ENCODE measurements around the gene MYH14. TPM values are rescaled to one million over a fixed set of nuclear protein-coding genes. Genes with fewer than 3 reads are reported as not detected.
A peak's percentile ranks its signal among the peaks of the same experiment; 100 is the strongest.

MYH14 gene
- polyA plus RNA-seq, 3 donors: not detected

GRCh38 chr19:50242581-50242980, 39.2 kb downstream of the MYH14 start:
- Histone ChIP-seq H3K9me3 (replicated peaks in 1 of 2; ENCODE audit: control insufficient read depth in 1 of 2, insufficient read depth in 1 of 2, low read length in 2 of 2) (no peaks in the 10 kb centered on the region), H3K4me1 (ENCODE audit: control insufficient read depth in 1 of 2, insufficient read depth in 2 of 2, low read length in 2 of 2) (no peaks in the 10 kb centered on the region), H3K27ac (ENCODE audit: low read depth in 1 of 2, low read length in 2 of 2) (no peak overlapping the region), H3K79me2 (ENCODE audit: insufficient read depth, low read length) (no peaks in the 10 kb centered on the region), H2AFZ (ENCODE audit: insufficient read depth, low read depth, low read length, poor library complexity, severe bottlenecking) (no peak overlapping the region), H3K36me3 (replicated peaks in 1 of 2; ENCODE audit: control insufficient read depth in 1 of 2, insufficient read depth in 2 of 2, low read length in 2 of 2) (no peaks in the 10 kb centered on the region), H3K27me3 (ENCODE audit: control insufficient read depth in 2 of 2, insufficient read depth in 2 of 2, low read length in 2 of 2) (peaks cover 0 to 4% of the 10 kb centered on the region in 2 donors), H4K20me1 (ENCODE audit: insufficient read depth, low read length) (no peaks in the 10 kb centered on the region), H3K4me3 (replicated peaks in 1 of 3; ENCODE audit: low read depth in 2 of 3, low read length in 3 of 3) (no peak overlapping the region), H3K4me2 (replicated peaks; ENCODE audit: extremely low read depth, low read length, poor library complexity, severe bottlenecking) (no peak overlapping the region), H3K9ac (ENCODE audit: insufficient read depth, low read length, poor library complexity, severe bottlenecking) (no peak overlapping the region)
- Mint-ChIP-seq H3K27ac (no peak overlapping the region), H3K36me3 (no peaks in the 10 kb centered on the region), H3K27me3 (ENCODE audit: low read depth in 3 of 3) (peaks cover 10 to 38% (median 35%) of the 10 kb centered on the region in 3 donors), H3K4me3 (no peak overlapping the region), H3K9me3 (peaks cover 0 to 4% (median 0%) of the 10 kb centered on the region in 7 donors), H3K4me1 (peaks cover 4% of the 10 kb centered on the region)
- DNase-seq: peak in 2 of 3 donors; percentile 3 to 17
- intact Hi-C loops (cut with micrococcal nuclease): no loop called here
- WGBS (ENCODE audit: insufficient coverage): 63% methylated on average over 6 of the region's 6 CpGs
- TF ChIP-seq, protein P1, sequence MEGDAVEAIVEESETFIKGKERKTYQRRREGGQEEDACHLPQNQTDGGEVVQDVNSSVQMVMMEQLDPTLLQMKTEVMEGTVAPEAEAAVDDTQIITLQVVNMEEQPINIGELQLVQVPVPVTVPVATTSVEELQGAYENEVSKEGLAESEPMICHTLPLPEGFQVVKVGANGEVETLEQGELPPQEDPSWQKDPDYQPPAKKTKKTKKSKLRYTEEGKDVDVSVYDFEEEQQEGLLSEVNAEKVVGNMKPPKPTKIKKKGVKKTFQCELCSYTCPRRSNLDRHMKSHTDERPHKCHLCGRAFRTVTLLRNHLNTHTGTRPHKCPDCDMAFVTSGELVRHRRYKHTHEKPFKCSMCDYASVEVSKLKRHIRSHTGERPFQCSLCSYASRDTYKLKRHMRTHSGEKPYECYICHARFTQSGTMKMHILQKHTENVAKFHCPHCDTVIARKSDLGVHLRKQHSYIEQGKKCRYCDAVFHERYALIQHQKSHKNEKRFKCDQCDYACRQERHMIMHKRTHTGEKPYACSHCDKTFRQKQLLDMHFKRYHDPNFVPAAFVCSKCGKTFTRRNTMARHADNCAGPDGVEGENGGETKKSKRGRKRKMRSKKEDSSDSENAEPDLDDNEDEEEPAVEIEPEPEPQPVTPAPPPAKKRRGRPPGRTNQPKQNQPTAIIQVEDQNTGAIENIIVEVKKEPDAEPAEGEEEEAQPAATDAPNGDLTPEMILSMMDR (IDR thresholded peaks at IDR 0.05): no peak

- peaks cover 0 to 4% (median 0%) of the 10 kb centered on the region in 7 donors for H3K9me3 Mint-ChIP-seq
Observed at GRCh38 chr19:50244695-50245094, 41.3 kb downstream of the MYH14 start.

More at GRCh38 chr19:50244695-50245094, 41.3 kb downstream of the MYH14 start:
- Histone ChIP-seq H3K79me2 (ENCODE audit: insufficient read depth, low read length) (no peaks in the 10 kb centered on the region), H3K9me3 (replicated peaks in 1 of 2; ENCODE audit: control insufficient read depth in 1 of 2, insufficient read depth in 1 of 2, low read length in 2 of 2) (no peaks in the 10 kb centered on the region), H3K27ac (ENCODE audit: low read depth in 1 of 2, low read length in 2 of 2) (no peak overlapping the region), H3K4me2 (replicated peaks; ENCODE audit: extremely low read depth, low read length, poor library complexity, severe bottlenecking) (no peak overlapping the region), H3K27me3 (ENCODE audit: control insufficient read depth in 2 of 2, insufficient read depth in 2 of 2, low read length in 2 of 2) (peaks cover 0 to 2% of the 10 kb centered on the region in 2 donors), H4K20me1 (ENCODE audit: insufficient read depth, low read length) (no peaks in the 10 kb centered on the region), H2AFZ (ENCODE audit: insufficient read depth, low read depth, low read length, poor library complexity, severe bottlenecking) (no peak overlapping the region), H3K4me1 (ENCODE audit: control insufficient read depth in 1 of 2, insufficient read depth in 2 of 2, low read length in 2 of 2) (no peaks in the 10 kb centered on the region), H3K9ac (ENCODE audit: insufficient read depth, low read length, poor library complexity, severe bottlenecking) (no peak overlapping the region), H3K36me3 (replicated peaks in 1 of 2; ENCODE audit: control insufficient read depth in 1 of 2, insufficient read depth in 2 of 2, low read length in 2 of 2) (no peaks in the 10 kb centered on the region), H3K4me3 (replicated peaks in 1 of 3; ENCODE audit: low read depth in 2 of 3, low read length in 3 of 3) (no peak overlapping the region)
- no peak overlapping the region for H3K27ac Mint-ChIP-seq
- H3K4me3 Mint-ChIP-seq: no peak overlapping the region
- intact Hi-C loops (cut with micrococcal nuclease): no loop called here
- H3K36me3 Mint-ChIP-seq: no peaks in the 10 kb centered on the region
- DNase-seq: no peak
- TF ChIP-seq, protein P1 (IDR thresholded peaks at IDR 0.05): no peak
- H3K27me3 Mint-ChIP-seq (ENCODE audit: low read depth in 3 of 3): peaks cover 8 to 33% (median 28%) of the 10 kb centered on the region in 3 donors
- 43% methylated on average over 8 of the region's 9 CpGs for WGBS (ENCODE audit: insufficient coverage)
- H3K4me1 Mint-ChIP-seq: peaks cover 4% of the 10 kb centered on the region

Measured in CD14-positive monocyte (primary cell).